ENCODE results near the gene PLA2G4B. TPM values are rescaled to one million over a fixed set of nuclear protein-coding genes. Genes with fewer than 3 reads are reported as not detected.

The PLA2G4B gene
- total and polyA plus RNA-seq, 4 donors: 5.7 to 13.0 (median 10.6) TPM

- DNase-seq (no peak), ATAC-seq (ENCODE audit: insufficient read depth, low FRiP score) (no peak)
- peaks cover 0 to 50% (median 13%) of the 10 kb centered on the region in 4 donors for H3K36me3 ChIP-seq (ENCODE audit: control insufficient read depth in 4 of 4, insufficient read depth in 4 of 4, low read length in 4 of 4)
- 96% methylated on average over 19 of the region's 19 CpGs for WGBS, 2 donors
- no peak for TF ChIP-seq CTCF (IDR thresholded peaks at IDR 0.05; ENCODE audit: control extremely low read depth, extremely low read depth)
- H3K4me1 ChIP-seq (ENCODE audit: control insufficient read depth in 5 of 5, insufficient read depth in 5 of 5, low read length in 5 of 5): peaks cover 0 to 11% (median 0%) of the 10 kb centered on the region in 5 donors
- H3K4me3 ChIP-seq: no peak overlapping the region
- H3K27ac ChIP-seq (ENCODE audit: low read depth in 1 of 2, low read length in 1 of 2): no peak overlapping the region
- H3K9me3 ChIP-seq (ENCODE audit: control insufficient read depth in 4 of 4, insufficient read depth in 3 of 4, low read length in 3 of 4): no peaks in the 10 kb centered on the region
- no peaks in the 10 kb centered on the region for H3K27me3 ChIP-seq (ENCODE audit: control insufficient read depth in 3 of 3, insufficient read depth in 3 of 3, low read length in 2 of 3)
- H3K9ac ChIP-seq (ENCODE audit: insufficient read depth in 1 of 2, low read length in 2 of 2): no peak overlapping the region
Observed at GRCh38 chr15:41824062-41824745, 14.4 kb upstream of the PLA2G4B start.

GRCh38 chr15:41825145-41825544 lies 13.5 kb upstream of the PLA2G4B start:
- TF ChIP-seq CTCF (IDR thresholded peaks at IDR 0.05; ENCODE audit: control extremely low read depth, extremely low read depth): no peak
- H3K9ac ChIP-seq (ENCODE audit: insufficient read depth in 1 of 2, low read length in 2 of 2): no peak overlapping the region
- no peaks in the 10 kb centered on the region for H3K27me3 ChIP-seq (ENCODE audit: control insufficient read depth in 3 of 3, insufficient read depth in 3 of 3, low read length in 2 of 3)
- WGBS, 2 donors: 94 to 95% methylated on average over 10 of the region's 10 CpGs
- no peak overlapping the region for H3K27ac ChIP-seq (ENCODE audit: low read depth in 1 of 2, low read length in 1 of 2)
- H3K4me1 ChIP-seq (ENCODE audit: control insufficient read depth in 5 of 5, insufficient read depth in 5 of 5, low read length in 5 of 5): peaks cover 0 to 13% (median 0%) of the 10 kb centered on the region in 5 donors
- H3K36me3 ChIP-seq (ENCODE audit: control insufficient read depth in 4 of 4, insufficient read depth in 4 of 4, low read length in 4 of 4): peaks cover 0 to 46% (median 12%) of the 10 kb centered on the region in 4 donors
- H3K4me3 ChIP-seq: no peak overlapping the region
- H3K9me3 ChIP-seq (ENCODE audit: control insufficient read depth in 4 of 4, insufficient read depth in 3 of 4, low read length in 3 of 4): no peaks in the 10 kb centered on the region
- ATAC-seq (ENCODE audit: insufficient read depth, low FRiP score): no peak
- DNase-seq: no peak

- Histone ChIP-seq H3K27me3 (ENCODE audit: control insufficient read depth in 3 of 3, insufficient read depth in 3 of 3, low read length in 2 of 3) (no peaks in the 10 kb centered on the region), H3K27ac (ENCODE audit: low read depth in 1 of 2, low read length in 1 of 2) (no peak overlapping the region), H3K9ac (ENCODE audit: insufficient read depth in 1 of 2, low read length in 2 of 2) (no peak overlapping the region), H3K4me1 (ENCODE audit: control insufficient read depth in 5 of 5, insufficient read depth in 5 of 5, low read length in 5 of 5) (peaks cover 0 to 13% (median 0%) of the 10 kb centered on the region in 5 donors), H3K36me3 (ENCODE audit: control insufficient read depth in 4 of 4, insufficient read depth in 4 of 4, low read length in 4 of 4) (peaks cover 0 to 44% (median 11%) of the 10 kb centered on the region in 4 donors), H3K9me3 (ENCODE audit: control insufficient read depth in 4 of 4, insufficient read depth in 3 of 4, low read length in 3 of 4) (no peaks in the 10 kb centered on the region), H3K4me3 (no peak overlapping the region)
- DNase-seq (no peak), ATAC-seq (ENCODE audit: insufficient read depth, low FRiP score) (no peak)
- 77 to 85% methylated on average over 13 of the region's 13 CpGs for WGBS, 2 donors
- no peak for TF ChIP-seq CTCF (IDR thresholded peaks at IDR 0.05; ENCODE audit: control extremely low read depth, extremely low read depth)
Observed at GRCh38 chr15:41825572-41826535, 12.8 kb upstream of the PLA2G4B start.

Measured in lung (tissue), 12 donors.